HG02798 (cell line): ENCODE data around the gene UPF2.
"Not testable (repeated sequence)": the region's sequence is repeated elsewhere in the genome, so short reads cannot be mapped to it uniquely, and the experiment has no call there.

Source experiments
- ATAC-seq: cut with Tn5 transposase; IDR thresholded peaks from one replicate; pipeline ENCODE4 v1.9.1; 2021; ENCODE audit warnings: mild to moderate bottlenecking; ENCODE audit not compliant: unreplicated experiment, poor library complexity

UPF2 gene

DNA sequence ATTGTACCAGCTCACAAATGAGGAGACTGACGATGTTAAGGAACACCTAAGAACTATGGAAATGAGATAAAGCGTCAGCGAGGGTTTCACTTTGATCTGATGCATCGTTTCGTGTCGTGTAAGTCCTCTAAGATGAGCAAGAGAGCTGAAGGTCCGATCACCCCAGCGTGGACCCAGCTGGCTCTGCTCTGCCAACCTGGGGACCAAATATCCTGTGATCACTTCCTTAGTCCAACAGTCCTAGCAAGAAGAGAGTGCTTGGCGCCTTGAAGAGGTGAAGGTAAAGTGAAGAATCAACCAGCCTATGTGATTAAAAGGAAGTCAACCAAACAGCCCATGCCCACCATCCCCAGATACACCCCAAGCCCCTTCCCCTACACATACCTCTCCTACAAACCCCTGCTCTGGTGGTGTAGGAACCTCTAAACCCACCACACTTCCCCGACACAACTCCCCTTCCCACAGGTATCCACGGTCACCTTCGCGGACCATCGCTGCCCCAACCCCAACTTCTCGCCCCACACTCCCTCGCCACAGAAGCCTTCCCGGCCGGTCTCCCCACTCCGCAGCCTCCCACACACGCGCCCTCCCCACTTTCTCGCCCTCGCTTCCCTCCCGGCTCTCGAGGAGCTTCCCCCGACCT is 722 bp downstream of the UPF2 start:
- no peak for ATAC-seq

DNA sequence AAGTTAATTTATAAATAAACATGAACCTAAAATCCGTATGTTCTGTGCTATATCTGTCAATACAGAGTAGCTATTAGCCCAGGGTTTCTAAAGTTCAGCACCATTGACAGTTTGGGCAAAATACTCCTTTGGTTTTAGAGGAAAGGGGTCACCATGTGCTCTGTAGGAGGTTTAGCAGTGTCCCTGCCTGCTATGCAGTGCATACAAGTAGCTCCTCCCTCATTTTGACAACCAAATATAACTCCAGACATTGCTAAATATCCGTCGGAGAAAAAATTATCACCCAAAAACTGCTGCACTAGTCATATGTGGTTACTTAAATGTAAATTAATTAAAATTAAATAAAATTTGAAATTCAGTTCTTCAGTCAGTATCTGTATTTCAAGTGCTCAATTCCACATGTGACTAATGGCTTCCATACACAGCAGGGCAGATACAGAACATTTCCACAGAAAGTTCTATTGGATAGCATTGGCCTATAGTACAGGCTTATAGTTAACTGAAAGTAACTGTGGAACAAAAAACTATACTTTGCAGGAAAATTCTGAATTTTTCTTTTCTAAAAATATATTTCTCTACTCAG is 6.4 kb downstream of the UPF2 start:
- no peak for ATAC-seq

DNA sequence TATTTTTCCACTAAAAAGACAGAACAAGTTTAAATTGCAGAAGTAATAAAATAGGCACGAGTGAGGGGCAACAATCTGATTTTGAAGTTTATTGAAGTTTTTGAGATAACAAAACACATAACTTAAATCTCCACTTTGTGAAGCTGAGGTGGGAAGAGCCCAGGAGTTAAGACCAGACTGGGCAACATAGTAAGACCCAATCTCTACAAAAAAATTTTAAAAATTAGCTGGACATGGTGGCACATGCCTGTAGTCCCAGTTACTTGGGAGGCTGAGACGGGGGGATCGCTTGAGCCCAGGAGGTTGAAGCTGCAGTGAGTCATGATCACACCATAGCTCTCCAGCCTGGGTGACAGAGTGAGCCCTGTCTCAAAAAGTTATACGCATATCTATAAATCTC is 11.2 kb downstream of the UPF2 start:
- no peak for ATAC-seq

DNA sequence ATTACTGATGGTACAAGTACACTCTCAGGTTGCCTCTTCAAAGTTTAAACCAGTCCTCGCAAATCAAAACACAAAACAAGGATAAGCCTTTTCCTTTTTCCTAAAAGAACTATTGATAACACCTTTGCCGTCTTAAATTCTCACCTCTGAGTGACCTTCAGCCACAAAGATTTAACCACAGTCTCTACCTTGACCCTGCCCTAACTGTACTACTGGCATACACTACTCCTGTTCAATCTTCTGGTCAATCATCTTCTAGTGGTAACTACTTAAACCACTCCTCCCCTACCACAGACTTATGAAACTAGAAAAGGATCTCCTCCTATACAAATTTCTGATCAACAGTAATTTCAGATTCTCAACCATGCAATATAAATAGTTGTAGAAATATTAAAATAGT is 15.1 kb downstream of the UPF2 start:
- peak; percentile 92 for ATAC-seq

DNA sequence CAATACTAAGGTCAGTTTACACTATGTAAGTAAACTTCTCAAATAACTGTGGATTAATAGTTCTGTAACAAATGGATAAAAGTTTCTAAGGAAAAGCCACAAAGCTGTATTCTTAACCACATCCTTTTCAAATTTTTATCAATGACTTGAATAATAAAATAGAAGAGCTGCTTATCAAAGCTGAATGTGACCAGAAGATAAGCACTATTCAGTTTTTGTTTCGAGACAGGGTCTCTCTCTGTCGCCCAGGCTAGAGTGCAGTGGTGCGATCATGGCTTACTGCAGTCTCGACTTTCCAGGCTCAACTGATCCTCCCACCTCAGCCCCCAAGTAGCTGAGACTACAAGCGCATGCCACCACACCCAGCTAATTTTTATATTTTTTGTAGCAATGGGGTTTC is 17.0 kb downstream of the UPF2 start:
- no peak for ATAC-seq

DNA sequence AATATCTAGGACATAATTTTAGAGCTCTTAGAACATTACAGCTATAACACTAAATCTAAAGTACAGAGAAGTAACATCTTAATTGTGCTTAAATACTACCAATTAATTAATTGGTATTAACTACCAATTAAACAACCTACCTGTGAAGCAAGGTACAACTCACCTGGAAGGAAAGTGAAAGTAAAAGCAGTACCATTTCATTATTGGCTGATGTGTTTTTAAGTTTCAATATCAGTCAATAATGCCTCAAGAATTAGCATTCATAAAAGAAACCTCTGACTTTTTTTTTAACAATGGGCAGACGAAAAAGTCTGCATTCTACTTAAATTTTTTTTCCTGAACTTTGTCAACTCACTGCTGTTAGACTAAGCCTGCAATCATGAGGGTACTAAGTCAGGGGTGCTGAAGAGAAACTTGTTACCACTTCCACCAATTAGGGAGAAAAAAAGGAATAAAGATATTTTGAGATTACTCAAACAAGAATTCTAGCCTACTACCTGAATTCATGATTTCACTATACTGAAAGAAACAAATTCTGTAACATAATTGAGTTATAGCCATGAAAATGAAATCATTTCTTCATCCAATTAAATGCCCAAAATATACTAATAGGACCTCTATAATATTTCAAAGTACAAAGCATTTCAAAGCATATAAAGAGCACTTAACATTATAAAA is 19.9 kb downstream of the UPF2 start:
- no peak for ATAC-seq

DNA sequence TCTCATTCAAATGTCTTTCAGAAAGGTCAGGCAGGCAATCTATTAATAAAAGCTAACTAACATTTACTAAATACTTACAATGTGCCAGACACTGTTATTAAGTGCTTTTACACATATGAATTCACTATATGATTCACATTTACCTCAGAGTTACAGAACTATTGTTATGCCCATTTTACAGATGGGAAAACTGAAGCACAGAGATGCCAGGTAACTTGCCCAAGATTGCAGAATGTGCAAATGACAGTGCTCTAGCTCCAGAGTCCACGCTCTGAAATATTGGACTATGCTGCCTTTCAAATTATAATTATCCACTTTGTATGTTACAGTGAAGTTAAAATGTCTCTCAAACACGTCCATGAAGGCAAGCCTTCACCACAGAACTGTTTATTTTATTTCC is 22.0 kb downstream of the UPF2 start:
- no peak for ATAC-seq

DNA sequence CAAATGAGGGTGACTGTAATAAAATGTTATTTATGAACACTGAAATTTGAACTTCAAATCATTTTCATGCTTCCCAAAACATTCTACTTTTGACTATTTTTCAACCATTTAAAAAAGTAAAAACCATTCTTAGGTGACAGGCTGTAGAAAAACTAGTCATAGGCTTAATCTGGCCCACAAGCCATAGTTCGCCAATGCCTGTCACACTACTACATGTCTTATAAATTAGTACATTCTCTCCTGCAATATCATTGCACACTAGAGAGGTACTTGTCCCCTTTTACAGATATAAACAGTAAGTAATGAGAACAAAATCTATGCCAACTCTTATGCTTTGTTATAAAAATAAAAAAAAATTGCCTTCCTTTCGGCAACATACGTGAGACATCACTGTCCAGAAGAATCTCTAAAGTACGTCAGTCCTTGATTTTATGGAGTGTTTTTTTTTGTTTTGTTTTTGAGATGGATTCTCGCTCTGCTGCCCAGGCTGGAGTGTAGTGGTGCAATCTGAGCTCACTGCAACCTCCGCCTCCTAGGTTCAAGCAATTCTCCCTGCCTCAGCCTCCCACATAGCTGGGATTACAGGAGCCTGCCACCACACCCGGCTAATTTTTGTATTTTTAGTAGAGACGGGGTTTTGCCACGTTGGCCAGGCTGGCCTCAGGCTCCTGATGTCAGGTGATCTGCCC is 23.2 kb downstream of the UPF2 start:
- no peak for ATAC-seq

DNA sequence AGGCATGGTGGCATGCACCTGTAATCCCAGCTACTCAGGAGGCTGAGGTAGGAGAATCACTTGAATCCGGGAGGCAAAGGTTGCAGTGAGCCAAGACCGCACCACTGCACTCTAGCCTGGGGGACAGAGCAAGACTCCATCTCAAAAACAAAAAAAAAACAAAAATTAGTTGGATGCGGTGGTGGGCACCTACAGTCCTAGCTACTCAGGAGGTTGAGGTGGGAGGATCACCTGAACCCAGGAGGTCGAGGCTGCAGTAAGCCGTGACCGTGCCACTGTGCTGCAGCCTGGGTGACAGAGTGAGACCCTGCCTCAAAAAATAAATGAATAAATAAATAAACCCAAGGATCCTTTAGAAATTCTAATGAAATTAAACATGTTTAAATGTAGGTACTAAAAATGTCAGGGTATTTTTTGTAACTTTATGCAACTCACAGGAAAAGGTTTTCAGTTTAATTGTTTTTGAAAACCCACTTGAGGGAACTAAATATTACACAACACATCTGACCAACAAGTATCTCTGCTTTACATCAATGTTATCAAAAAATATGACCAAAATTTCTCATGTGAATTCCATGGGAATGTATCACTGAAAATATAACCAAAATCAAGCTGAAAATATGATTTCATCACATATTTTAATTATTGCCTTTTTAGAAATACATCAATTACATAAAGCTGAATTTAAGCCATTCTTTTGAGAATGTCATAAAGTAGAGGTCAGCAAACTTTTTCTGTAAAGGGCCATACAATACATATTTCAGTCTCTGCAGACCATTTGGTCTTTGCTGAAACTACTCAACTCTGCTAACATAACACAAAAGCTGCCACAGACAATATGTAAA is 23.9 kb downstream of the UPF2 start:
- no peak for ATAC-seq

DNA sequence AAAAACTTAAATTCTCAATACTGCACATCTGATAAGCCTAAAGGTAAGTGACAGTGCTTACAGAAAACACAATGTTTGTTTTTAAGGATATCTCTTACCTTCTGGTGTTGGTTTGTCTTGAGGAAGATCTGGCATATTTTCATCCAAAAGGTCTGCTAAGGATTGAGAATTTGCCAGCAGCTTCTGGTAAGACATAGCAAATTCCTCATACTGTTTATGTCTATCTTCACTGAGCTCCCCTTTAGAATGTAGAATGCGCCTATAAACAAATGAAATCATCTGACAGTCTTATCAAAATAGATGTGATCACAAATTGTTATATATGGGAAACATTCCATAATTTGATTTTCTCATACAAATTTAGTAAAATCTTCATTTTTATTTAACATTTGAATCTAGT is 28.7 kb downstream of the UPF2 start:
- ATAC-seq: no peak

DNA sequence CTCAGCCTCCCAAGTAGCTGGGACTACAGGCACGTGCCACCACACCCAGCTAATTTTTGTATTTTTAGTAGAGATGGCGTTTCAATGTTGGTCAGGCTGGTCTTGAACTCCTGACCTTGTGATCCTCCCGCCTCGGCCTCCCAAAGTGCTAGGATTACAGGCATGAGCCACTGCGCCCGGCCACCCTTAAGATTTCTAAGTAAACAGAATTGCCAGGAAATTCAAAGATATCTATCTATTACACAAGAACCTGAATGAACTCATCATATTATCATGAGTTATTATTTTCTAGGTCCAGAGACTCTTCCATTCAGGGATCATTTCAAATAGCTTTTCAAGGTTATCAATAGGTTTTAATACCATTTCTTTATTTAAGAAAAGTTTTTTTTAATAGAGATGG is 29.2 kb downstream of the UPF2 start:
- ATAC-seq: not testable (repeated sequence)

DNA sequence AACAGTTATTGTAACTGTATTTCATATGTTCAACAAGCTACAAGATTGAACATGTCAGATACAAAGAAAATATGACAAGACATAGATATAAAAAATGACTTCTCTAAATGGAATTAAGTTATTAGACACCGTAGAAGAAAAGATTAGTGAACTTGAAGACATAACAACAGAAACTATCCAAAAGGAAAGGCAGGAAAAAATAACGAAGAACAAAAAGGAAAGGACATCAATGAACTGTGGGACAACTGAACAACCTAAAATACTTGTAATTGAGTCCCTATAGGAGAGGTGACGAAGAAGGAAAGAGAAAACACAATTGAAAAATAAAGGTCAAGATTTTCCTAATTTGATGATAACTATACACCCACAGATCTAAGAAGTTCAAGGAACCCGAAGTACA is 32.3 kb downstream of the UPF2 start:
- no peak for ATAC-seq

DNA sequence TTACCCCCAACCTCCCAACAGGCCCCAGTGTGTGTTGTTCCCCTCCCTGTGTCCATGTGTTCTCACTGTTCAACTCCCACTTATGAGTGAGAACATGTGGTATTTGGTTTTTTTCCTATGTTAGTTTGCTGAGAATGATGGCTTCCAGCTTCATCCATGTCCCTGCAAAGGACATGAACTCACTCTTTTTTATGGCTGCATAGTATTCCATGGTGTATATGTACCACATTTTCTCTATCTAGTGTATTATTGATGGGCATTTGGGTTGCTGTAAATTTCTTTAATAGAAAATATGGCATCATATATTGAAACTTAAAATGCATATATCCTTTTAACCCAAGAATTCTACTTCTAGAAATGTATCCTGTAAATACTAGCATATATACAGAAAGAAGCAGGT is 33.8 kb downstream of the UPF2 start:
- ATAC-seq: not testable (repeated sequence)

DNA sequence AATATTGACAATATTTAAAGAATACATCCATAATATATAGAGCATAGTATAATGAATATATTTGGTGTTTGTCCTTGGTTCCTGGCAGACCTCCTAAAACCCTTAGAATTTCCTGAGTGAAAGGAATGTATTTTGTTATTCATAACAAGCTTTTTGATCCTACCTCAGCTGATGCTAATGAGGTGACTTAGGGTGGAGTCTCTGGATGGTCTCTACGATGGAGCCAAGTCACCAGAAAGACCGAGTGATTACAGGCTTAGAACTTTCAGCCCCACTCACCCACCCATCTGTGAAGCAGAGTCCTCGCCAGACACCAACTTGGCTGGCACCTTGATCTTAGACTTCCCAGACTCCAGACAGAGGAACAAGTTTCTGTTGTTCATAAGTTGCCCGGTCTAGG is 35.9 kb downstream of the UPF2 start:
- ATAC-seq: no peak

DNA sequence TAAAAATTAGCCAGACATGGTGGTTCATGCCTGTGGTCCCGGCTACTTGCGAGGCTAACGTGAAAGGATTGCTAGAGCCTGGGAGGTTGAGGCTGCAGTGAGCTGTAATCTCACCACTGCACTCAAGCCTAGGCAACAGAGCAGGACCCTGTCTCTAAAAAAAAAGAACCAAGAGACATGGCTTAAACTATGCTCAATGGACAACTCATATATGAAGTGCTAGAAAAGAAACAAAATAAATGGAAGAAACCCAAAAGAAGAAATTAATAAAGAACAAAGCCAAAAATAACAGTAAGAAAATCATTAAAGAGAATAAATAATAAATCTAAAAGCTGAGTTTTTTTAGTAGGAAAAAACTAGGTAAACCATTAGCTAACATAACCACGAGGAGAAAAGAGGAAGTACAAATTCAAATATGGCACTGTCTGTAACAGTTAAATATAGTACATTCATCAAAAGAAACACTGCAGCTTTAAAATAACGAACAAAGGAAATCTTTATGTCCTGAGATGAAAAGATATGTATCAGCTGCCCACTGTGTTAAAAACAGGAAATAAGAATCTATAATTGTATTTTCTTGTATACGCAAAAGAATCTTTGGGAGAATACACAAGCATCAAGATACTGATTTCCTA is 48.7 kb downstream of the UPF2 start:
- ATAC-seq: peak; percentile 51

DNA sequence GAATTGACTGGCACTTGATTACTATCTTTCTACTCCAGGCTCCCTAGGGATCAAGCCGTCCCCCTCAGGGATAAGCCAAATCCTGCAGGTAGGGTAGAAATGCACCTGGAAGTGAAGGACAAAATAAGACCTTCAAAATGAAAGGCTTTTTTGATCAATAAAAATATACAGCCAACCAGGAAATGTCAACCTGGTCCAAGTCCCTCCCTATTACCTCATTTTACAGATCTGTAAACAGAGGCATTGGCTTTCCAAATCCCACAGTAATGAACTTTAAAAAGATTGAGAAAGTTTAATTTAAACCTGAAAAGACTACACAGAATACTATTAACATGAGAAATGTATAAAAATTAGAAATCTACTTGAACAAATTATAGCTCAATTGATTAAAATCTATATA is 53.7 kb downstream of the UPF2 start:
- ATAC-seq: no peak

DNA sequence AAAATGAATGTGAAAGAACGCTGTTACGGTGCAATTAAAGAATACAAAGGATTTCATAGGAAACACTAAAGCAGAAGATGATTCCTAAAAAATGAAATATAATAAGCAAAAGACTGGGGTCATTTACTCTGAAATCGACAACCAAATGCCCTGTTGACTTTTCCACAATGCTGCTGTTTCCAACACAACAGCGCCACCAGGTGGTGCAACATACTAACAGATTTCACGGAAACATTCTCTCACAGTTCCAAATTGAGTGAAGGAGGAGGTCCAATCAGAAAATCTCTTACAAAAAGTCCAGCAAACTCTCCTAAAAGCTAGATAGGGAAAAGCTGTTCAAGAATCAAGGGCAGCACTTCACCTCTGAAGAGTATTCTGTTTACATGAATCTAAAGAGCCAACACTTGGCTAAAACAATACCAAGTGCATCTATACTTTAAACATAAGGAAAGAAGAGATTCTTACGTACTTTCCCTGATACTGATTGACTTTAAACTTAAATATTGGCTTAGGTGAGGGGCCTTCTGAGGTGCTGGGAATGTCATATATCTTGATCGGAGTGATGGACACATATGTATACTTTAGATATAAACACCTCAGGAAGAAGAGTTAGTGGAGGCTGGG is 55.9 kb downstream of the UPF2 start:
- peak; percentile 45 for ATAC-seq

DNA sequence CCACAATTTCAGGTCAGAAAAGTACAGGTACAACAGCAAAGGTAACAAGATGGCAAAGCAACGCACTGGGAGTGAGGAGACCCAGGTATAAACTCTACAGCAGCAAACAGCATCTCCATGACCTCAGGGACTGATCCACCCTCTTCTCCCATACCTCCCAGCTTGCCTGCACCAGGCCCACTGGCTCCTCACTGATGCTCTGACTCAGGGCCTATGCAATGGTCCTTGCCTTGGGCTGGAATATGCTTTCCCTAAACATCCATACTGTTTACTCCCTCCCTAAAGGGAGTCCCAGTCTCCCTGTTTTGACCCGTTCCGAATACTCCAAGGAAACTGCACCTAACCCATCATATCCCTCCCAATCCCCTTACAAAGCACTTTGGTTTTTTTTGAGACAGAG is 60.4 kb downstream of the UPF2 start:
- no peak for ATAC-seq

DNA sequence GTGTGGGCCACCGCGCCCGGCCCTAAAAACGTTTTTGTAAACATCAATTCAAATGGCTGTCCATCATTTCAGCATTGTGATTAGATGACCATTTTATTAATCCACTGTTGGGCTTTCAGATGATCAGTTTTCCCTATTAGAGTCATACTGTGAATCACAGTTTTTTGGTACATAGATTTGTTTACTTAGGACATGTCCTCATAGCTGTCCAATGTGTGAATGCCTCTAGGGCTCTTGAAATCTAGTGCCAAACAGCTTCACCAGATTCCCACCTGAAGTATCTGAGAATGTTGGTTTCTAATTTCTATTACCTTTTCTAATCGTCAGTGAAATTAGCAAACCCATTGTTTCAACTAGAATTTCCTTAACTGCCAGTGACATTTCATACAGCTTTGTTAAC is 66.8 kb downstream of the UPF2 start:
- ATAC-seq: no peak

DNA sequence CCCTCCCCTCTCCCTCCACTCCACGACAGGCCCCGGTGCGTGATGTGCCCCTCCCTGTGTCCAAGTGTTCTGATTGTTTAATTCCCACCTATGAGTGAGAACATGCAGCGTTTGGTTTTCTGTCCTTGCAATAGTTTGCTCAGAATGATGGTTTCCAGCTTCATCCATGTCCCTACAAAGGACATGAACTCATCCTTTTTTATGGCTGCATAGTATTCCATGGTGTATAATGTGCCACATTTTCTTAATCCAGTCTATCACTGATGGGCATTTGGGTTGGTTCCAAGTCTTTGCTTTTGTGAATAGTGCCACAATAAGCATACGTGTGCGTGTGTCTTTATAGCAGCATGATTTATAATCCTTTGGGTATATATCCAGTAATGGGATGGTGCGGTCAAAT is 70.1 kb downstream of the UPF2 start:
- not testable (repeated sequence) for ATAC-seq
